GM23338 (cell line): ENCODE results near the gene IL17C. TPM values are rescaled to one million over a fixed set of nuclear protein-coding genes. Genes with fewer than 3 reads are reported as not detected.
A peak's percentile ranks its signal among the peaks of the same experiment; 100 is the strongest.

Source experiments
- ATAC-seq: fragments of 200-7000 bp; cut with Tn5 transposase; 3 replicates; pipeline ENCODE4 v1.9.1; 2020
- DNase-seq: peaks from one replicate; pipeline ENCODE4 v3.0.0-alpha.2; 2015; ENCODE audit warnings: low spot score
- H2AFZ ChIP-seq: fragments of 200-600 bp; sonication (generic); 2 replicates; pipeline ENCODE4 v1.8.0; 2016; ENCODE audit warnings: antibody characterized with exemption, mild to moderate bottlenecking, moderate library complexity
- H3F3A ChIP-seq: fragments of 200-600 bp; sonication (generic); replicated peaks from 2 replicates; pipeline ENCODE4 v1.8.0; 2017; ENCODE audit warnings: antibody characterized with exemption, mixed run types, low read depth
- H3K27ac ChIP-seq: fragments of 200-600 bp; sonication (generic); 2 replicates; pipeline ENCODE4 v1.6.1; 2016; ENCODE audit warnings: low read depth
- H3K27me3 ChIP-seq: fragments of 200-600 bp; sonication (generic); 2 replicates; pipeline ENCODE4 v1.8.0; 2016; ENCODE audit warnings: mild to moderate bottlenecking, mixed run types, moderate library complexity; ENCODE audit not compliant: insufficient read depth
- H3K36me3 ChIP-seq: fragments of 200-600 bp; sonication (generic); 2 replicates; pipeline ENCODE4 v1.8.0; 2016; ENCODE audit warnings: mild to moderate bottlenecking; ENCODE audit not compliant: insufficient read depth
- H3K4me1 ChIP-seq: fragments of 200-600 bp; sonication (generic); 2 replicates; pipeline ENCODE4 v1.8.0; 2016; ENCODE audit warnings: mild to moderate bottlenecking, moderate library complexity; ENCODE audit not compliant: insufficient read depth
- H3K4me2 ChIP-seq: fragments of 200-600 bp; sonication (generic); 2 replicates; pipeline ENCODE4 v1.7.1; 2017; ENCODE audit warnings: mixed run types
- H3K4me3 ChIP-seq: fragments of 200-600 bp; sonication (generic); 2 replicates; pipeline ENCODE4 v1.6.1; 2016; ENCODE audit warnings: mixed run types
- H3K79me2 ChIP-seq: fragments of 200-600 bp; sonication (generic); replicated peaks from 2 replicates; pipeline ENCODE4 v1.8.0; 2017; ENCODE audit warnings: mild to moderate bottlenecking; ENCODE audit not compliant: insufficient read depth
- H3K9me2 ChIP-seq: fragments of 200-600 bp; sonication (generic); 2 replicates; pipeline ENCODE4 v1.8.0; 2017; ENCODE audit not compliant: insufficient read depth
- H4K20me1 ChIP-seq: fragments of 200-600 bp; sonication (generic); replicated peaks from 2 replicates; pipeline ENCODE4 v1.8.0; 2017; ENCODE audit warnings: mild to moderate bottlenecking; ENCODE audit not compliant: insufficient read depth
- H3K27ac Mint-ChIP-seq: 2 replicates; pipeline ENCODE4 v1.8.0; 2020; ENCODE audit warnings: inconsistent platforms, mild to moderate bottlenecking, moderate library complexity, mixed read lengths
- H3K27me3 Mint-ChIP-seq: 3 replicates; pipeline ENCODE4 v1.8.0; 2022; ENCODE audit warnings: low read depth, mild to moderate bottlenecking, moderate library complexity, mixed read lengths, inconsistent platforms; ENCODE audit not compliant: insufficient read depth, poor library complexity
- H3K36me3 Mint-ChIP-seq: 3 replicates; pipeline ENCODE4 v1.8.0; 2021; ENCODE audit warnings: low read depth, mild to moderate bottlenecking, inconsistent platforms, moderate library complexity, mixed read lengths
- H3K4me1 Mint-ChIP-seq: 3 replicates; pipeline ENCODE4 v1.8.0; 2020; ENCODE audit warnings: mild to moderate bottlenecking, inconsistent platforms, mixed read lengths
- H3K4me3 Mint-ChIP-seq: 3 replicates; pipeline ENCODE4 v1.8.0; 2021; ENCODE audit warnings: moderate library complexity, mild to moderate bottlenecking, inconsistent platforms, mixed read lengths
- H3K9me3 Mint-ChIP-seq: 3 replicates; pipeline ENCODE4 v1.8.0; 2020; ENCODE audit warnings: moderate library complexity, mild to moderate bottlenecking, inconsistent platforms, mixed read lengths
- CTCF ChIP-seq, 2 experiments: fragments of 200-600 bp in 1 of 2; sonication (generic) in 1 of 2; conservative IDR thresholded peaks; 2 replicates each; pipeline versions ENCODE4 v1.5.1 to v1.6.1; 2016 to 2017; ENCODE audit warnings: antibody characterized with exemption in 2 of 2, low read depth in 2 of 2, mild to moderate bottlenecking in 2 of 2, moderate library complexity in 1 of 2
- ETS1 ChIP-seq: IDR thresholded peaks from 2 replicates; pipeline ENCODE4 v1.6.1; 2016; ENCODE audit warnings: antibody characterized with exemption
- EZH2 ChIP-seq: fragments of 200-600 bp; sonication (generic); IDR thresholded peaks from one replicate; pipeline ENCODE4 v1.8.0; 2017; ENCODE audit warnings: antibody characterized with exemption, mild to moderate bottlenecking, low read depth; ENCODE audit not compliant: unreplicated experiment
- EZH2phosphoT487 ChIP-seq: fragments of 200-600 bp; sonication (generic); IDR thresholded peaks from one replicate; pipeline ENCODE4 v1.8.1; 2018; ENCODE audit warnings: antibody characterized with exemption; ENCODE audit not compliant: unreplicated experiment
- NANOG ChIP-seq: IDR thresholded peaks from 2 replicates; pipeline ENCODE4 v1.6.1; 2016; ENCODE audit warnings: antibody characterized with exemption, borderline replicate concordance
- REST ChIP-seq: IDR thresholded peaks from one replicate; pipeline ENCODE4 v1.6.1; 2018; ENCODE audit warnings: antibody characterized with exemption; ENCODE audit not compliant: unreplicated experiment
- STAT1 ChIP-seq: IDR thresholded peaks from one replicate; pipeline ENCODE4 v1.6.1; 2016; ENCODE audit warnings: antibody characterized with exemption; ENCODE audit not compliant: unreplicated experiment
- ZNF114 ChIP-seq: fragments of 250-450 bp; sonication (Bioruptor Pico); IDR thresholded peaks from 2 replicates; pipeline ENCODE4 v1.5.0; 2020; ENCODE audit warnings: mild to moderate bottlenecking, moderate library complexity
- polyA plus RNA-seq: library from polyadenylated mRNA; unstranded; fragments of >200 nt; fragmentation: Nextera tagmentation; extraction: Ambion mirVana; gene quantifications from 2 replicates; pipeline ENCODE4 v1.2.1, GENCODE V29; 2016
- total RNA-seq: library from RNA; depleted of rRNA; stranded (reverse); fragments of >200 nt; shearing (Covaris generic); gene quantifications from 2 replicates; pipeline ENCODE4 v1.2.3, GENCODE V29; 2014

The IL17C gene
- total and polyA plus RNA-seq, 2 experiments from 2014 or later: 2.7 to 3.9 TPM

GRCh38 chr16:88656291-88656980 lies 18.1 kb downstream of the IL17C start:
- Mint-ChIP-seq H3K4me3 (no peak overlapping the region), H3K27me3 (no peaks in the 10 kb centered on the region), H3K9me3 (no peaks in the 10 kb centered on the region), H3K36me3 (peaks cover 18% of the 10 kb centered on the region), H3K27ac (no peak overlapping the region), H3K4me1 (peaks cover 5% of the 10 kb centered on the region; the same call in 2 of the 3 replicates)
- peaks cover 10% of the 10 kb centered on the region for H3K4me1 ChIP-seq
- peaks cover 34% of the 10 kb centered on the region for H3K79me2 ChIP-seq
- peaks cover 7% of the 10 kb centered on the region for H3K36me3 ChIP-seq
- H3F3A ChIP-seq: 0 out of 2 replicates have a peak, but pooled peaks cover 9% of the 10 kb centered on the region
- no peak for DNase-seq
- H3K4me3 ChIP-seq: no peak overlapping the region
- H3K27me3 ChIP-seq: no peaks in the 10 kb centered on the region
- no peaks in the 10 kb centered on the region for H3K9me2 ChIP-seq
- H3K27ac ChIP-seq: no peak overlapping the region
- TF ChIP-seq EZH2: no peak
- ATAC-seq: no peak
- H2AFZ ChIP-seq: no peak overlapping the region
- no peak overlapping the region for H3K4me2 ChIP-seq
- peaks cover 29% of the 10 kb centered on the region; the same call in 1 of the 2 replicates for H4K20me1 ChIP-seq

GRCh38 chr16:88657371-88657770 lies 19.0 kb downstream of the IL17C start:
- Histone ChIP-seq H4K20me1 (peaks cover 35% of the 10 kb centered on the region), H3K4me3 (no peak overlapping the region), H3K4me2 (no peak overlapping the region), H2AFZ (no peak overlapping the region), H3K4me1 (peaks cover 15% of the 10 kb centered on the region), H3K36me3 (peaks cover 7% of the 10 kb centered on the region), H3K79me2 (peaks cover 44% of the 10 kb centered on the region), H3F3A (0 out of 2 replicates have a peak, but pooled peaks cover 9% of the 10 kb centered on the region), H3K9me2 (no peaks in the 10 kb centered on the region), H3K27ac (no peak overlapping the region), H3K27me3 (no peaks in the 10 kb centered on the region)
- peaks cover 9% of the 10 kb centered on the region; the same call in 2 of the 3 replicates for H3K4me1 Mint-ChIP-seq
- no peak for DNase-seq
- ATAC-seq: no peak
- H3K27me3 Mint-ChIP-seq: peaks cover 3% of the 10 kb centered on the region
- H3K36me3 Mint-ChIP-seq: peaks cover 18% of the 10 kb centered on the region
- no peaks in the 10 kb centered on the region for H3K9me3 Mint-ChIP-seq
- H3K4me3 Mint-ChIP-seq: no peak overlapping the region
- TF ChIP-seq NANOG (no peak), STAT1 (no peak), ZNF114 (CRISPR knock-in tag) (no peak), EZH2phosphoT487 (no peak)
- H3K27ac Mint-ChIP-seq: no peak overlapping the region

- peaks cover 15% of the 10 kb centered on the region for H3K4me1 ChIP-seq
- Mint-ChIP-seq H3K4me1 (peaks cover 9% of the 10 kb centered on the region; the same call in 2 of the 3 replicates), H3K27ac (peak overlapping the region; percentile 62; the same call in 1 of the 2 replicates), H3K9me3 (no peaks in the 10 kb centered on the region), H3K27me3 (peaks cover 11% of the 10 kb centered on the region), H3K4me3 (no peak overlapping the region; the same call in 2 of the 3 replicates), H3K36me3 (peaks cover 14% of the 10 kb centered on the region; the same call in 2 of the 3 replicates)
- H2AFZ ChIP-seq: no peak overlapping the region
- H3K36me3 ChIP-seq: peaks cover 7% of the 10 kb centered on the region
- H3K4me2 ChIP-seq: no peak overlapping the region
- 0 out of 2 replicates have a peak, but pooled peaks cover 9% of the 10 kb centered on the region for H3F3A ChIP-seq
- no peaks in the 10 kb centered on the region for H3K9me2 ChIP-seq
- H3K79me2 ChIP-seq: peaks cover 47% of the 10 kb centered on the region
- H4K20me1 ChIP-seq: peaks cover 35% of the 10 kb centered on the region
- H3K27ac ChIP-seq: no peak overlapping the region
- H3K27me3 ChIP-seq: no peaks in the 10 kb centered on the region
- ATAC-seq: no peak
- no peak for DNase-seq
- H3K4me3 ChIP-seq: no peak overlapping the region
- TF ChIP-seq EZH2 (no peak), STAT1 (no peak), ETS1 (no peak), CTCF (conservative IDR thresholded peaks at IDR 0.05; ENCODE audit: low read depth in 2 of 2) (no peak), REST (no peak)
Observed at GRCh38 chr16:88658714-88659113, 20.3 kb downstream of the IL17C start.
